ENCODE measurements around the gene DIPK1C. TPM values are rescaled to one million over a fixed set of nuclear protein-coding genes. Genes with fewer than 3 reads are reported as not detected.

The DIPK1C gene
- total RNA-seq, 1 donor from 2014 or later = not detected

GRCh38 chr18:74447404-74448152 lies 9.5 kb downstream of the DIPK1C start:
- no peaks in the 10 kb centered on the region for H3K36me3 ChIP-seq (ENCODE audit: control insufficient read depth, insufficient read depth, low read length)
- H3K27me3 ChIP-seq (ENCODE audit: control insufficient read depth, insufficient read depth, low read length) = peaks cover 13% of the 10 kb centered on the region
- DNase-seq (ENCODE audit: low read depth) = no peak
- no peak overlapping the region for H3K4me3 ChIP-seq (ENCODE audit: low read depth, low read length)
- no peak for TF ChIP-seq CTCF (IDR thresholded peaks at IDR 0.05; ENCODE audit: insufficient read depth, low read length, poor library complexity, severe bottlenecking)

GRCh38 chr18:74446631-74447403 lies 10.3 kb downstream of the DIPK1C start:
- no peaks in the 10 kb centered on the region for H3K36me3 ChIP-seq (ENCODE audit: control insufficient read depth, insufficient read depth, low read length)
- no peak for DNase-seq (ENCODE audit: low read depth)
- TF ChIP-seq CTCF (IDR thresholded peaks at IDR 0.05; ENCODE audit: insufficient read depth, low read length, poor library complexity, severe bottlenecking) = no peak
- peaks cover 13% of the 10 kb centered on the region for H3K27me3 ChIP-seq (ENCODE audit: control insufficient read depth, insufficient read depth, low read length)
- H3K4me3 ChIP-seq (ENCODE audit: low read depth, low read length) = no peak overlapping the region

GRCh38 chr18:74446178-74446577 lies 10.9 kb downstream of the DIPK1C start:
- H3K4me3 ChIP-seq (ENCODE audit: low read depth, low read length) = no peak overlapping the region
- peaks cover 13% of the 10 kb centered on the region for H3K27me3 ChIP-seq (ENCODE audit: control insufficient read depth, insufficient read depth, low read length)
- no peaks in the 10 kb centered on the region for H3K36me3 ChIP-seq (ENCODE audit: control insufficient read depth, insufficient read depth, low read length)
- no peak for TF ChIP-seq CTCF (IDR thresholded peaks at IDR 0.05; ENCODE audit: insufficient read depth, low read length, poor library complexity, severe bottlenecking)
- no peak for DNase-seq (ENCODE audit: low read depth)

- no peak for TF ChIP-seq CTCF (IDR thresholded peaks at IDR 0.05; ENCODE audit: insufficient read depth, low read length, poor library complexity, severe bottlenecking)
- H3K4me3 ChIP-seq (ENCODE audit: low read depth, low read length) = no peak overlapping the region
- no peaks in the 10 kb centered on the region for H3K36me3 ChIP-seq (ENCODE audit: control insufficient read depth, insufficient read depth, low read length)
- no peak for DNase-seq (ENCODE audit: low read depth)
- H3K27me3 ChIP-seq (ENCODE audit: control insufficient read depth, insufficient read depth, low read length) = peaks cover 11% of the 10 kb centered on the region
These were observed 11.5 kb downstream of the DIPK1C start for GRCh38 chr18:74445585-74445984.

GRCh38 chr18:74444104-74444503 lies 13.0 kb downstream of the DIPK1C start:
- TF ChIP-seq CTCF (IDR thresholded peaks at IDR 0.05; ENCODE audit: insufficient read depth, low read length, poor library complexity, severe bottlenecking) = no peak
- Histone ChIP-seq H3K27me3 (ENCODE audit: control insufficient read depth, insufficient read depth, low read length) (peaks cover 11% of the 10 kb centered on the region), H3K36me3 (ENCODE audit: control insufficient read depth, insufficient read depth, low read length) (no peaks in the 10 kb centered on the region), H3K4me3 (ENCODE audit: low read depth, low read length) (no peak overlapping the region)
- no peak for DNase-seq (ENCODE audit: low read depth)

Measured in kidney epithelial cell (primary cell).